Femur (tissue), 1 donor: ENCODE measurements around the gene KRT28.

Source experiments
- DNase-seq: peaks from one replicate; pipeline ENCODE4 v3.0.0-alpha.2; 2017

KRT28 gene, protein sequence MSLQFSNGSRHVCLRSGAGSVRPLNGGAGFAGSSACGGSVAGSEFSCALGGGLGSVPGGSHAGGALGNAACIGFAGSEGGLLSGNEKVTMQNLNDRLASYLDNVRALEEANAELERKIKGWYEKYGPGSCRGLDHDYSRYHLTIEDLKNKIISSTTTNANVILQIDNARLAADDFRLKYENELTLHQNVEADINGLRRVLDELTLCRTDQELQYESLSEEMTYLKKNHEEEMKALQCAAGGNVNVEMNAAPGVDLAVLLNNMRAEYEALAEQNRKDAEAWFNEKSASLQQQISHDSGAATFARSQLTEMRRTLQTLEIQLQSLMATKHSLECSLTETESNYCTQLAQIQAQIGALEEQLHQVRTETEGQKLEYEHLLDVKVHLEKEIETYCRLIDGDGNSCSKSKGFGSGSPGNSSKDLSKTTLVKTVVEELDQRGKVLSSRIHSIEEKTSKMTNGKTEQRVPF

DNA sequence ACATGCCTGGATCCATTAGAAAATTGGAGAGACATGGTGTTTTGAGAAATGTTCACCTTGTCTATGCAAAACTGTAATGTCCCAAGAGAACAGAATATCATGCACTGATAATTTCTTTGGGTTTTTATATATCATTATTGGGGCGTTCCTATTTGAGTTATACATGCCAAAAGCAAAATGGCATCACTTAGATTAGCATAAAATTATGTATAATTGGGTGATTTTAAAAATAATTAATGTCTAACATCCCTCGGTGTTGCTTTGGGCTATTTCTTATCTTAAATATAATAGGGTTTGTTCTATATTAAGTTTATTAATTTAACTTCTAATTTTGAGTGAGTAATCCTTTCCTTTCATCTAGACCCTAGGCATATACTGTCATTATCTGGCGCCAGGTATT is at the start of gene KRT28:
Gene KRT28, minus strand, starts transcription at position 101 of the 400 bp plus-strand sequence. Its CDS starts 66 bp downstream, at position 35.
- DNase-seq = no peak

DNA sequence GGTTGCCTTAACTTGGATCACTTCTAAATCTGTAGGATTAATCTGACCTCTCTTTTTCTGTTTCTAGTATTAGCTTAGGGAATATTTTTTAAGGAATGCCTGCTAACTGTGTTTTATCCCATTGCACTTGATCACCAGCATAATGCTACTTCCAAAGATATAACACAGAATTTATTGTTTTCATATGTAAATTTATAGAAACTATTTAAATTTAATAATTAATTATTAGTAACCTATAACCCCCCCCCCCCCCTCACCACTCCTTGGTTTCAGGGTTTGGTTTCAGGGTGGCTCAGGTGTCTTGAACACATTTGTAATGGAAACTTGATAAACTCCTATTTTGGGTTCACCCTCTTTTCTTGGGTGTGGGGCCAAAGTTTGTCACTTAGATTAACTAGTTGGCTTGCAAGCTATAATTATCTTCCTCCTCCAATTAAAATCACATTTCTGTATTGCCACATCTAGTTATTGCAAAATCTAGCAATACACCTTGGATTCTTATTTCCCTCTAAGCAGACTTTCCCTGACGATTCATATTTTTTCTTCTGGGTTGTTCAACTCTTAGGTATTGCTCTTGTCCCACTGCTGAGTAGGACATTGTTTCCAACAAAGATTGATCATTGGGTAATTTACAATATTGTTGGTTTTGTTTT is 49.0 kb upstream of the KRT28 start:
- no peak for DNase-seq

DNA sequence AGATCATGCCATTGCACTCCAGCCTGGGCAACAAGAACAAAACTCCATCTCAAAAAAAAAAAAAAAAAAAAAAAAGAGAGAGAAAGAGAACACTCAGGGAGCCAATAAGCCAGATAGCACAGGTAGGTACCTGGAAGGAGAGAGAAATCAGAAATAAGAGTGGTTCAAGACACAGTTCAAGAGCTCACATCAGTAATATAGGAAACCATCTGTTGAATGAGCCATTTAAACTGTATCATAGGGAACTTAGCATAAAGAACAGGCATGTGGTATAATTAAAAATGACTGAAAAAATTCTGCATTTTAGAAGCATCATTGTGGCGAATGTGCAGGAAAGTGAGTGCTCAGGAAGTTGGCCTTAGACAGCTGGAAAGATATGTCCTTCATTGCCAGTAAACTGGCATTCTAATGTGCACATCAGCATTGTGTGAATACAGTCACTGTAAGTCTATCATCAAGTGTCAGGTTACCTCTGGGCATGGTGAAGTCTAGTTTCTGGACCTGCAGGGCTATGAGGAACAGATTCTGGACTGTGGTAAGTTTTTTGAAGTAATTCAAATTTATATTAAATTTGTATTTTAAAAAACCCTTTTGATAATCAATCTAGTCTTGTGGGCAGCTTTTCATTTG is 46.9 kb upstream of the KRT28 start:
- DNase-seq = no peak

DNA sequence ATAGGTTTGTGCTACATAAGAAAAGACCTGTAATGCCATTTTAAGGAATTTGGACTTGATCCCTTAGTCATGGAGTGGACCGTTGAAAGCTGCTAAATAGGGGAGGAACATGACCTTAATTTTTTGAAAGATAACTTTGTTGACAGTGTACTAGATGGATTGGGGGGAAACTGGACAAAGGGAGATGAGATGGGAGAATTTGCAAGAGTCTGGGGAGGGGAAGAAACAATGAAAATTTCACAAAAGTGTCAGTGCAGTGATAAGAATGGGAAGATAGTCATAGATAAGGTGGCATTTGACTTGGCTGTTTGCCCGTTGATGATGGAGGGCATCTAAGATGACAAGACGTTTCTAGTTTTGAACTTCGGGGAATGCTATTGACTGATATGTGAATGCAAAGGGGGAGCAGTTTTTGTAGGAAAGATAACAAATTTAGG is 44.9 kb upstream of the KRT28 start:
- DNase-seq = no peak

DNA sequence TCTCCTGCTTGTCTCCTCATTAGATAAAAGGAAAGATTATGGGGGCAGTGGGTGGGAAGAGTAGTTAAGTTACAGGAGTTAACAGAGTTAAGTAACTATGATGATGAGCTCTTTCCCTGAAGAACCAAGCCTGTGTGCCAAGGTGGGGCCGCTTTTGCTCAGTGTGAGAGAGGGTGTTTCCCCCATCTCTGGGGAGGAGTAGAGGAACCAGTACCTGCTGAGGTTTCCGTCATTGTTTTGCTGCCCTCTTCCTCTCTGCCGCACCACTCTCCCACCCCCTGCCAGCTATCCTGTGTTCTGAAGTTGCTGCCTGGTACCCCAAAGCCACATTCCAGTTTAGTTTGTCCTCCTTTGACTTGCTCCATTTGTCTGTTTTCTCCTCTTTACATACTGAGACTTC is 43.5 kb upstream of the KRT28 start:
- no peak for DNase-seq

DNA sequence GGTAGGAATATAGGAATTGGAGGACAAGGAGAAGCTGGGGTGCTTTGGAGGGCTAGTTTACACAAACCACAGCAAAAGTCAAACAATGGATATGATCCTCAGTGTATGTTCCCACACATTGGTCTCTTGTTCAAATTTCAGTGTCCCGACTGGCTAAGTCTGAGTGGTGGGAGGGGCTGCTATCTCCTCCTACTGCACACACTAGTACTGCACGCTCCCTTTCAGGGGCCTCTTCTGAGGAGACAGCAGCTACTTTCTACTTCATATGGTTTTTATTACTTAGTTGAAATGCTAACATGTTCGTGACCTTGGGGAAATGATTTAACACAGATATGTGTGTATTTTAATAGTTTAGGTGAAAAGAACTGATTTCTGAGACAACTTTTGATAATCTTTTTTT is 41.5 kb upstream of the KRT28 start:
- DNase-seq = no peak

DNA sequence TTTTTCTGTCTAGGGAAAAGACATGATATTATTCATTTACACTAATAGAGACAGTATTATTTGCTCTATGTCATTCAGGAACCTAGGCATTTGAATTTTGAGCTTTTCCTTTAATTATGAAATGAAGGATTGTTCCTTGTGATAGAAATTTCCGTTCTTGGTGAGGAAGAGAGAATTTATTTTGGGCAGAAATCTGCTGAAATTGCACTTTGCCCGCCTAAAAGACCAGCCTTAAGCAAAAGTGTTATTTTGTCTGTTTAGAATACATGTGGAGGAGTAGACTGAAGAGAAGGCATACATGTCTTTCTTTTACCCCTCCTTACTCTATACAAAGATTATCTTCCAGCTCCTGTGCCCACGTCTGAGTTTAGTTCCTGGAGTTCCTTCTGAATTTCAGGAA is 39.4 kb upstream of the KRT28 start:
- no peak for DNase-seq

DNA sequence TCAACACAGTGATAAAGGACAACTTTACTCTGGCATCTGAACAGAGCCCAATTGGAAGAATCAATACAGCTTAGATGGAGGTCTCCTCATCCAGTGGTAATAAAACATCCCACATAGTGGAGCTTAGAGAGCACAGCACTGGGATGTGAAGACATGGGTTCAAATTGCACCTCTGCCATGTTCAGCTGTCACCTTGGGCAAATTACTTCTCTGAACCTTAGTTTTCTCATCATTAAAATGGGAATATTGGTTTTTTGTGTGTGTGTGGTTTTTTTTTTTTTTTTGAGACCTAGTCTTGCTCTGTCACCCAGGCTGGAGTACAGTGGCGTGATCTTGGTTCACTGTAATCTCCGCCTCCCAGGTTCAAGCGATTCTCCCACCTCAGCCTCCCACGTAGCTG is 36.3 kb upstream of the KRT28 start:
- DNase-seq = no peak

DNA sequence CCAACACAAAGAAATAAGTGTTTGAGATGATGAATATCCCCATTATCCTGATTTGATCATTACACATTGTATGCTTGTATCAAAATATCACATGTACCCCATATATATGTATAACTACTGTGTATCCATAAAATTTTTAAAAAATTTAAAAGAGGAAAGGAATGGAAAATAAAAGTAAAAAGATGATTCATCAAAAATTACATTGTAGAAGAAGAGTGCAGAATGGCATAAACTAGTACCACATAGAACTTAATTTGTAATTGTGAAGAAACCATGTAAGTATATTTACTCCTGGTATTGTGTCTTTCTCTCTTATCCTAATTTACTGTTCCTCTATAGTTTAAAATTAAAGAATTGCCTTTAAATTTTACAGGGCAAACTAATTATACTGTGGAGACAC is 34.1 kb upstream of the KRT28 start:
- DNase-seq = no peak

DNA sequence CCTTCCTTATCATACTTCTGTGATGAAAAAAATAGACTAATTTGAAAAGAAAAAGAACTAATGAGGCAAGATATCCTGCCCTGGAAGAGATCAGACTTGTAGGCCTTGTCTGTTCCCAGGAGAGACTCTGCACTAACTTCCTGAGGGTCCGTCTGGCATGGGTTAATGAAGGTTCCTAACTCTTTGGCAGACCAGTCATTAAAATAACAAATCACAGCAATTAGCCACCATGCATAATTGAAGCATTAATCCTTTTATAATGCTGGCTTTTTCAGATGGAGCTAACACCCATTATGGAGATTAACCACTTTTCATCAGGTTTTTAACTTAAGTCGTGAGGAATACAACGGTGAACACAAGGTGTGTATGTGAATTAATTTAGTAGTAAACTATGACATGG is 33.1 kb upstream of the KRT28 start:
- DNase-seq = no peak

DNA sequence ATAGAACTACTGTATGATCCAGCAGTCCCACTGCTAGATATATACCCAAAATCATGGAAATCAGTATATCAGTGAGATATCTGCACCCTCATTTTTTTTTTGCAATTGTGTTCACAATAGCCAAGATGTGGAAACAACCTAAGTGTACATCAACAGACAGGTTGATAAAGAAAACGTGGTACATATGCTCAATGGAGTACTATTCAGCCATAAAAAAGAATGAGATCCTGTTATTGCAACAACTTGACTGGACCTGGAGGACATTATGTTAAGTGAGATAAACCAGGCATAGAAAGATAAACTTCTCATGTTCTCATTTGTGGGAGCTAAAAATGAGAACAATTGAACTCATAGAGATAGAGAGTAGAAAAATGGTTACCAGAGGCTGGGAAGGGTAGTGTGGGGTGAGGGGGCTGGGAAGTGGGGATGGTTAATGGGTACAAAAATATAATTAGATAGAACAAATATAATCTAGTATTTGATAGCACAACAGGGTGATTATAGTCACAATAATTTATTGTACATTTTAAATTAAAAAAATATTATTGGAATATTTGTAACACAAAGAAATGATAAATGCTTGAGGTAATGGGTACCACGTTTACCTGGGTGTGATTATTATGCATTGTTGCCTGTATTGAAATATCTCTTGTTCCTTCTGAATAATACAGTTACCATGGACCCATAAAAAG is 30.5 kb upstream of the KRT28 start:
- no peak for DNase-seq

DNA sequence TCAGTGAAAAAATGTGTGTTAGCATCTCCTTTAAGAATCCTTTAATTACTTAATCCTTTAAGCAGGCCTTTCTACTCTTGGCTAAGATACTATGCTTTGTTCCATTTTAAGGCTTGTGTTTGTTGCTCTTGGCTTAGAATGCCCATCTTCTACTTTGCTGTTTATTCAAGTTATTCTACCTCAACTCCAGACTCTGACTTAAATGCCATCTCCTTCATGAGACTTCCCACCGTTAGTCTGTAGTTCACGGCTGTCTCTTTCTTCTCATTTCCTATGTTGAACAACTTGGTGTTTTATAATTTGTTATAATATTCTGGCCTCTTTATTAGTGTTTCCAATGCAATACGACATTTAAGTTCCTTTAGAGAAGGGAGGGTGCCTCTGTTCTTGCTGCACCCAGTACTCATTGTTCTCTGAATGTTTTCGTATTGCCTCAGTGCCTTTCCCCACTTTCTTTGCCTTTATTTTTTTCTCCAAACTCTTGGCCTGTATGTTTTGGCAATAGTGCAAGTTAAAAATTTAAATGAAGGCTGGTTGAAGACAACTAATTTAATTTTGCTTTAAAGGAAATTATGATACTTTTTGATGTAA is 28.8 kb upstream of the KRT28 start:
- no peak for DNase-seq

DNA sequence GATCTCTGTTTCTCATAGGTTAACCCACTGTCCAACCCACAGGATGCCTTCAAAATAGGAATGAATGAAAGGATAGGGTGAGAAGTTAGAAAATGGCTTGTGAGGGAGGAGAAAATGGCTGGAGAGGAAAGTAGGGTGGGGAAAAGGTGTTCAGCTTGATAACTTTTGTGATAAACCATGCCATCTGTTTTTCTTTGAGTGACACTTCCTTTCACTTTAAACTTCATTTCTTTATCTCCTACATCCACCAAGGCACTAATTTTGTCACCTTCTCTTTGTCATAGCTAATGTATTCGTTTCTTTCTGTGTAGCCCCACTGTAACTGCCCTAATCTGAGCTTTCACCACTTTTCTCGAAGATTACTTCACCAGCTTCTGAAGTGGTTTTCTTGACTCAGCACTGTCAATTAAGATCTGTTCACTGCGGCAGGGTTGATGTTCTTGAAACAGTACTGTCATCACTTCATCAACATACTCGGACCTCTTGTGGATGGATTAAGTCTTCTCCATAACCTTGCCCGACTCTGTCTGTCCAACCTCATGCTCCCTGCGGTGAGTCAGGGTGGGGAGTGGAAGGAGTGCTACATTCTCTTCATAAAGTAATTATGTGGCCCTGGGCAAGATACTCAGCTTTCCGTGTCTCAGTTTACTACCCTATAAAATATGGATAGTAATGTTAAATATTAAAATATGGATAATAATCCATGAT is 28.1 kb upstream of the KRT28 start:
- DNase-seq = no peak

DNA sequence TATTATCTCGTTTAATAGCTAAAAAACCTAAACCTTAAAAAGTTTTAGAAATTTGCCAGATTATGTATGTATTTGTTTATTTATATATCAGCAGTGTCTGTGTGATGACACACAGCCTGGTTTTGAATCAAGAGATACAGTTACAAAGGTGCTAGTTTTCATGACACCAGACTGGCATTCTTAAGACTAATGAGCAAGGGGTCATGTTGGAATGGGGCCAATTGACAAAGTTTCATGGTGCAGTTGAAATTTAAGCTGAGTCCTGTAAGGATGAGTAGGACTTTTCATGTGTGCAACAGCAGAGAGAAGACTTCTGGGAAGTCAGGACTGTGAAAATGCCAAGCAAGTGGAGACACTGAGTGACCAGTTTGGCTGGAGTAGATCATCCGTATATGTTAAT is 25.8 kb upstream of the KRT28 start:
- DNase-seq = no peak

DNA sequence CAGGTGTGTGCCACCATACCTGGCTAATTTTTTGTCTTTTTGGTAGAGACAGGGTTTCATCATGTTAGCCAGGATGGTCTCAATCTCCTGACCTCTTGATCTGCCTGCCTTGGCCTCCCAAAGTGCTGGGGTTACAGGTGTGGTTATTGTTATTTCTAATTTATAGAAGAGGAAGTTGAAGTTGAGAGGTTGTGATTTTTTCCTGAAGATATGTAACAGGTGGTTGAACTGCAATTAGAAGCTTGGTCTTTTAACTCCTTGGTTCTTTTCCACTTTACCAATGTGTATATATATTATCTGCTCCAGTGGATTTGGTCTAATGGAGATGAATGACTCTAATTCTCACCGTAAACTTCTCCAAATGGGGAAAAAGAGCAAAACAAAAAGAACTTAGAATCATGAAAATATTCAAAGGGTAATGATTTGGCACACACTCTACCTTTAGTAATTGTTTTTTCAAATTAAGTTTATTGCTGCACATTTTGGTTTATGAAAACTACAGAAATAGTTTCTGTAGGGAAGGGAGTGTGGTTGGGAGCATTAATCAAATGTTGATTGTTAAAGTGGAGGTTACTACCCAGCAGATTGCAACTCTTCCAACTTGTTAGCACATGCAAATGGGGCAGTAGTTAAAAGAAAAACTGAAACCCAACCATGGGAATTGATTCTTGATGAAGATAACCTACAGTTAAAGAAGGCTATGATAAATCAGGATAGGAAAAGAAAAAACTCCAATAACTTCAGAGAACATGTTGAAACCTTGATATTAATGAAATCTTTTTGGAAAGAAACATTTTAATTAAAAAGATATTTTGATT is 24.5 kb upstream of the KRT28 start:
- no peak for DNase-seq

DNA sequence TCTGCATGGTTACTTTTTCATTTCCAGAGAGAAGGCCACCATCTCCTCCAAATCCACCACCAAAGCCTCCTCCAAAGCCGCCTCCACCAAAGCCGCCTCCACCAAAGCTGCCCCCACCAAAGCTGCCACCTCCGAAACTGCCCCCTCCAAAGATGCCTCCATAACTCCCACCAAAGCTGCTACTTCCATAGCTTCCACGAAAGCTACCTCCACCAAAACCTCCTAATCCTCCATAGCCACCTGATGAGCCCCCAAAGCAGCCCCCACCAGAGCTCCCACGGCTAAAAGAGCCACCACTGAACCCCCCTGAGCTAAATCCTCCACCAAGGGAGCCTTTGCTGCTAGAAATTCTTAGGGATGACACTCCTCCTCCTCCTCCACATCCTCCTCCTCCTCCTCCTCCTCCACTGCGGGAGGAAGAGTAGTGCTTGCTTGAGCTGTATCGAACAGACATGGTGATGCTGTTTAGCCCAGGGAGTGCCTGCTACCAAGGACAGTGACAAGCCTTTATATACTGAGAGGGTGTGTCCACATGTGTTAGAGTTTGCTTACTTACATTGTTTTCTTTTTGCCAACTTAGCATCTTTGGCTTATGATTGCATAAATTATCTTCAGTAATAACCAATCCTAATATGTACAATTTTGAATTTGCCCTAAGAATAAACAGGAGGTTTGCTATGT is 22.5 kb upstream of the KRT28 start, which contains the start of gene KRT10:
Gene KRT10, minus strand, starts transcription at position 483 of the 681 bp plus-strand sequence. Its CDS starts 29 bp downstream, at position 454.
- DNase-seq = no peak

DNA sequence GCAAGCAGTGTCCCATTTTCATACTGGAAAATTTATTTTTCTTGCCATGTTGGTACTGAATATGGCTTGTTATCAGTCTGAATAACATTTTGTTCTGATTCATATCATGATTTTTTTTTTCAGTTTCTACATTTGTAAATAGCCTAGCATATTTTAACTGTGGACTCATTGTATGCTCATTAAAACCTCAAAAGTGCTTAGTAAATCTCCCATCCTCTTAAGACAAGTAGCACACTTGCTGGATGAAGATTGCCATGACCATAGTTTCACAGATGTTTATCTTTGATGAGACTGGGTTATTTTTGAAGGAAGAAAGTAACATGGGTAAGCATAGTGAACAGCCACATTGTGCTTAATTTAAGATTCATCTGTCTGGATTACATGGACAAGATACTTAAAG is 21.8 kb upstream of the KRT28 start:
- DNase-seq = no peak

DNA sequence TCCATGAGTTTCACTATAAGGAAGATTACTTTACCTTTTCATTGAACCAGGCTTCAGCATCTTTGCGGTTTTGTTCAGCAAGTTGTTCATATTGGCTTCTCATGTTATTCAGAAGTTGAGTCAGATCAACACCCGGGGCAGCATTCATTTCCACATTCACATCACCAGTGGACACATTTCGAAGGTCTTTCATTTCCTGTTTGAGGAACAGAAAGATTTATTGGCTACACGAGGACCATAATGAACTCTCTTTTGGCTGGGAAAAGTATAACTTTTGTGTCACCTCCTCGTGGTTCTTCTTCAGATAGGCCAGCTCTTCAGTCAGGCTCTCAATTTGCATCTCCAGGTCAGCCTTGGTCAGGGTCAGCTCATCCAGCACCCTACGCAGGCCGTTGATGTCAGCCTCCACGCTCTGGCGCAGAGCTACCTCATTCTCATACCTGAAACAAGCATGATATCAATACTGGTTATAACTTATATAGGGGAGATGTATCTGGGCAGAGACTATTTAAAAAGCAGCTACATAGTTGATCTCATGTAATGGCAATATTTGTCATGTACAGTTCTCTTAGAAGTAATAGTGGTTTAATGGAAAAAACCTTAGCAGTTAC is 20.6 kb upstream of the KRT28 start:
- DNase-seq = no peak

DNA sequence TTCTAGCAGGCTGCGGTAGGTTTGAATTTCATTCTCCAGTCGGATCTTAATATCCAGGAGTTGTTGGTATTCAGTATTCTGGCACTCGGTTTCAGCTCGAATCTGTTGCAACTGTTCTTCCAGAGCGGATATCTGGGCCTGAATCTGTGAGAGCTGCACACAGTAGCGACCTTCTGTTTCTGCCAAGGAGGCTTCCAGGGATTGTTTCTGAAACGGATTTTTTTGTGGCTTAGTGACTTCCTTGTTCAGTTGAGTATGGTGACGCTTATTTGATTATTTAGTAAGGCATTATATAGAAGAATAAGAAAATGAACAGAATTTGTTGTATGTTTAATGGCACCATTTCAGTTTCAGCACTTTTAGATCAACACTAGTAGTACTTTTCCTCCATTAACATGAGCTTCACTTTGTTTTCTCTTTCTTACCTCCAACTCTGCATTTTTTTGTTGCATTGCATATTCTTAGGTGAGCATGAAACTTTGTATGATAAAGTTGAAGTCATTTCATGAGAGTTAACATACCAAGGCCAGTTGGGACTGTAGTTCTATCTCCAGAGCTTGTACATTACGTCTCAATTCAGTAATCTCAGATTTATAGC is 19.9 kb upstream of the KRT28 start:
- DNase-seq = peak; percentile 24
